GM12892 (cell line): ENCODE results near the gene SLC16A8.

Source experiments
- POLR2A ChIP-seq: IDR thresholded peaks from 2 replicates; pipeline ENCODE4 v1.6.1; 2011; ENCODE audit warnings: low read depth, low read length, control low read depth
- POLR2AphosphoS5 ChIP-seq: IDR thresholded peaks from 2 replicates; pipeline ENCODE4 v1.6.1; 2011; ENCODE audit warnings: low read depth, low read length, control low read depth

DNA sequence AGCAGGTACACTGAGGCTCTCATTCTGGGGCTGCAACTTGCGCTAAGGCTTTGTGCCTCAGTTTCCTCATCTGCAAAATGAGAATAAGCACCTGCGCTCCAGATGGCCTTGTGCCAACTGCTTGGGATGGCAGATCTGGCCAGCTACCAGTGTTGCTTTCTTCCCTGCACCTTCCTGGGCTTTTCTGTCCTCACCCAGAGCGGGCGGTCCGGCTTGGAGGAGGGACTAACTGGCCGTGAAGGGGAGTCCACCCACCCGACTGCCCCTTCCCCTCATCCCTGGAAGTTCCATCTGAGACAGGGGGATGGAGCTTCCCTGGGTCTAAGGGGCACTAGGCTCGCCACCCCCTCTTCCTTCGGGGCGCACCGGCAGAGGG lies 3.5 kb downstream of the SLC16A8 start:
- TF ChIP-seq POLR2A = no peak
- no peak for TF ChIP-seq POLR2AphosphoS5
